Erythroblast (primary cell): ENCODE results near the gene ARID4B.

ENCODE experiments used
- GATA1 ChIP-seq: IDR thresholded peaks from 2 replicates; pipeline ENCODE4 v1.6.1; 2011; ENCODE audit warnings: low read depth, mild to moderate bottlenecking, control low read depth, low read length, moderate library complexity
- POLR2A ChIP-seq: IDR thresholded peaks from 2 replicates; pipeline ENCODE4 v1.6.1; 2011; ENCODE audit warnings: mild to moderate bottlenecking, low read length

- no peak for TF ChIP-seq POLR2A
- no peak for TF ChIP-seq GATA1
These were observed 185.0 kb downstream of the ARID4B start for GRCh38 chr1:235142991-235143390.
